MCF 10A (cell line): ENCODE results near the gene STAT4. TPM values are rescaled to one million over a fixed set of nuclear protein-coding genes. Genes with fewer than 3 reads are reported as not detected.

Source experiments
- BruUV-seq: library from RNA; stranded (reverse); fragments of 400-500 nt; replicated peaks from 2 replicates; lab custom pipeline; 2021; lab: Mats Ljungman, UMichigan
- CTCF ChIA-PET: fragments of 300-600 bp; sonication (Branson Sonifier 250); formaldehyde crosslinking; extraction: SDS; loops from one replicate; lab custom pipeline; 2021; ENCODE audit warnings: antibody characterized with exemption, inconsistent platforms; lab: Yijun Ruan, JAX
- POLR2A ChIA-PET: fragments of 300-600, 350-650 bp; sonication (Branson Sonifier 250); formaldehyde crosslinking; extraction: SDS; loops from one replicate; lab custom pipeline; 2020; ENCODE audit warnings: antibody characterized with exemption, inconsistent platforms; lab: Yijun Ruan, JAX
- DNase-seq: peaks from one replicate; pipeline ENCODE4 v3.0.0-alpha.2; 2018; ENCODE audit not compliant: unreplicated experiment
- H3K27ac Mint-ChIP-seq: one replicate; pipeline ENCODE4 v1.8.0; 2022; ENCODE audit warnings: mild to moderate bottlenecking, low read depth, mixed read lengths; ENCODE audit not compliant: unreplicated experiment
- H3K27me3 Mint-ChIP-seq: one replicate; pipeline ENCODE4 v1.8.0; 2022; ENCODE audit warnings: mixed read lengths; ENCODE audit not compliant: insufficient read depth, unreplicated experiment
- H3K36me3 Mint-ChIP-seq: one replicate; pipeline ENCODE4 v1.8.0; 2022; ENCODE audit warnings: mild to moderate bottlenecking, moderate library complexity, mixed read lengths; ENCODE audit not compliant: insufficient read depth, unreplicated experiment
- H3K4me1 Mint-ChIP-seq: one replicate; pipeline ENCODE4 v1.8.0; 2022; ENCODE audit warnings: mixed read lengths; ENCODE audit not compliant: insufficient read depth, unreplicated experiment
- H3K4me3 Mint-ChIP-seq: one replicate; pipeline ENCODE4 v1.8.0; 2022; ENCODE audit warnings: mild to moderate bottlenecking, moderate library complexity, mixed read lengths; ENCODE audit not compliant: unreplicated experiment
- H3K9me3 Mint-ChIP-seq: one replicate; pipeline ENCODE4 v1.8.0; 2022; ENCODE audit warnings: mixed read lengths; ENCODE audit not compliant: unreplicated experiment
- intact Hi-C: fragments of 100-400 bp; cut with micrococcal nuclease; formaldehyde crosslinking; loops from 2 replicates; pipeline ENCODE4 v1.14.1; 2022
- total RNA-seq: library from RNA; stranded (reverse); gene quantifications from 2 replicates; pipeline ENCODE4 v1.2.3, GENCODE V29; 2022
- TF ChIP-seq, protein P1 (sequence below): fragments of 200-600 bp; IDR thresholded peaks from one replicate; pipeline ENCODE4 v1.8.0; 2022; ENCODE audit warnings: antibody characterized with exemption, mild to moderate bottlenecking; ENCODE audit not compliant: unreplicated experiment

Gene STAT4
- total RNA-seq, 1 experiment from 2014 or later, result 1.4 TPM

DNA sequence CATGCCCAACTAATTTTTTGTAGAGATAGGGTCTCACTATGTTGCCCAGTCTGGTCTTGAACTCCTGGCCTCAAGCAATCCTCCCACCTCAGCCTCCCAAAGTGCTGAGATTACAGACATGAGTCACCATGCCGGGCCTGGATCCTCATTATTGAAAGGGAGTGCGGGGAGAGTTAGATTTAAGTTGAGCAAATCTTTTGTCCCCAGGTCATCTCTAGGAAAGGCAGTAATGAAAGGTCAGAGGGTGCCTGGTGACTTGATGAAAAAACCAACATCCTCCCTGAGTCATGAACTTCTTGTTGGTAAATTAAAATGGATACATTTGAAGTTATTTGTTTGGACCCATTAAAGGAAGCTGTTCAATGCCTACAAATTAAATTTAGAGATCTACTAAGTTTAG is 25.1 kb downstream of the STAT4 start:
- intact Hi-C loops, result no loop called here
- CTCF ChIA-PET, result interaction anchor here (0.7 kb wide), 2 partner anchors 30 to 73 kb away, joined by 3 read pairs; no protein-coding TSS in a partner anchor
- no peak overlapping the region for H3K4me3 Mint-ChIP-seq
- POLR2A ChIA-PET, result no interaction called here
- no TSS peak for BruUV-seq
- H3K27me3 Mint-ChIP-seq, result no peaks in the 10 kb centered on the region
- no peaks in the 10 kb centered on the region for H3K36me3 Mint-ChIP-seq
- no peak for DNase-seq
- TF ChIP-seq, protein P1, sequence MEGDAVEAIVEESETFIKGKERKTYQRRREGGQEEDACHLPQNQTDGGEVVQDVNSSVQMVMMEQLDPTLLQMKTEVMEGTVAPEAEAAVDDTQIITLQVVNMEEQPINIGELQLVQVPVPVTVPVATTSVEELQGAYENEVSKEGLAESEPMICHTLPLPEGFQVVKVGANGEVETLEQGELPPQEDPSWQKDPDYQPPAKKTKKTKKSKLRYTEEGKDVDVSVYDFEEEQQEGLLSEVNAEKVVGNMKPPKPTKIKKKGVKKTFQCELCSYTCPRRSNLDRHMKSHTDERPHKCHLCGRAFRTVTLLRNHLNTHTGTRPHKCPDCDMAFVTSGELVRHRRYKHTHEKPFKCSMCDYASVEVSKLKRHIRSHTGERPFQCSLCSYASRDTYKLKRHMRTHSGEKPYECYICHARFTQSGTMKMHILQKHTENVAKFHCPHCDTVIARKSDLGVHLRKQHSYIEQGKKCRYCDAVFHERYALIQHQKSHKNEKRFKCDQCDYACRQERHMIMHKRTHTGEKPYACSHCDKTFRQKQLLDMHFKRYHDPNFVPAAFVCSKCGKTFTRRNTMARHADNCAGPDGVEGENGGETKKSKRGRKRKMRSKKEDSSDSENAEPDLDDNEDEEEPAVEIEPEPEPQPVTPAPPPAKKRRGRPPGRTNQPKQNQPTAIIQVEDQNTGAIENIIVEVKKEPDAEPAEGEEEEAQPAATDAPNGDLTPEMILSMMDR, result no peak
- no peak overlapping the region for H3K27ac Mint-ChIP-seq
- no peaks in the 10 kb centered on the region for H3K9me3 Mint-ChIP-seq
- no peaks in the 10 kb centered on the region for H3K4me1 Mint-ChIP-seq

DNA sequence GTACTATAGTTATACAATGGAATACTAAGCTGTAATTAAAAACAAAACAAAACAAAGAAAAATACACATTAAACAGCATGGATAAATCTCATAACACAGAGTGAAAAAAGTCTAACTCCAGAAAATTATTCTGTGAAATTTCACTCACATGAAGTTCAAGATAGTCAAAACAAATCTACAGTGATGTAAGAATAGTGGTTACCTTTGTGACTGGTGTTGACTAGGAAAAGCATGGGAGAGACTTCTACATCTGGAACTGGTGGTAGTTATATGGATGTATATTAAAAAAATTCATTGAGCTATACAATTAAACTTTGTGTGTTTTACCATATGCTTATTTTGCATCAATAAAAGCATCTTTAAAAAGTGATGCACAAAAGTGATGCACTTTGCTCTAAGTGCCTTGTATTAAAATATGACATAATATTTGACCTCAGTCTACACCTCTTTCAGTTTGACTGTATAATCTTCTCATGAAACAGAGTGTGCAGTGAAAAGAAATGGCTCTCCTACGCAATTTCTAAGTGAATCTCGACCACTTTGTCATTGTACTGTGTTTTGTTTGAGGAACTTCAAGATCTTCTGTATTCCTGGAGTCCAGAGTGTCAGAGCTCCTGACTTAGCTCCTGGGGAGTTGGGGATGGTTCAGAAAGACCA is 28.0 kb downstream of the STAT4 start:
- intact Hi-C loops, result no loop called here
- BruUV-seq, result no TSS peak

DNA sequence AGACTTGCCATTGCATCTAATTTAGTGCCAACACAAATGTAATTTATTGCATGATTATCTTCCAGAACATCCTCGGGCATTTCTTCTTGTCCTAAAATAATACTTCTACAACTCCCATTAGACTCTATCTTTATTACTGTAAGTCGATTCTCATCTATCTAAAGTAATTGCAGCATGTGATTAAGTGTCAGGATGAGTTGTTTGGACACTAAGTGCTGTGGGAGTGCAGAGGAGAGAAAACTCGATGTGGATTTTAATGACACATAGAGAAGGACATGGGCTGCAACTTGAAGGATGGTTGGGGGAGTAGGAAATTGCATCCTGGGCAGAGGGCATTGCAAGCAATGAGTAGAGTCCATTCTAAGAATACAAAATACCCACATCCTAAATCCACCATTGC is 33.5 kb downstream of the STAT4 start:
- BruUV-seq, result no TSS peak
- CTCF ChIA-PET, result no interaction called here
- Mint-ChIP-seq H3K4me1 (no peaks in the 10 kb centered on the region), H3K27me3 (no peaks in the 10 kb centered on the region), H3K36me3 (no peaks in the 10 kb centered on the region), H3K27ac (no peak overlapping the region), H3K9me3 (no peaks in the 10 kb centered on the region), H3K4me3 (no peak overlapping the region)
- intact Hi-C loops, result no loop called here
- POLR2A ChIA-PET, result no interaction called here
- no peak for DNase-seq
- TF ChIP-seq, protein P1, result no peak

More for the DNA sequence above, 28.0 kb downstream of the STAT4 start:
- ChIA-PET CTCF (interaction anchor here (0.5 to 0.6 kb wide), 2 partner anchors 12 to 409 kb away, joined by 3 read pairs; no protein-coding TSS in a partner anchor), POLR2A (interaction anchor here (0.6 kb wide), 1 partner anchor 12 kb away, joined by 3 read pairs; no protein-coding TSS in a partner anchor)
- no peak for DNase-seq
- TF ChIP-seq, protein P1, result no peak
- Mint-ChIP-seq H3K27ac (no peak overlapping the region), H3K36me3 (no peaks in the 10 kb centered on the region), H3K4me1 (no peaks in the 10 kb centered on the region), H3K9me3 (no peaks in the 10 kb centered on the region), H3K4me3 (no peak overlapping the region), H3K27me3 (no peaks in the 10 kb centered on the region)

DNA sequence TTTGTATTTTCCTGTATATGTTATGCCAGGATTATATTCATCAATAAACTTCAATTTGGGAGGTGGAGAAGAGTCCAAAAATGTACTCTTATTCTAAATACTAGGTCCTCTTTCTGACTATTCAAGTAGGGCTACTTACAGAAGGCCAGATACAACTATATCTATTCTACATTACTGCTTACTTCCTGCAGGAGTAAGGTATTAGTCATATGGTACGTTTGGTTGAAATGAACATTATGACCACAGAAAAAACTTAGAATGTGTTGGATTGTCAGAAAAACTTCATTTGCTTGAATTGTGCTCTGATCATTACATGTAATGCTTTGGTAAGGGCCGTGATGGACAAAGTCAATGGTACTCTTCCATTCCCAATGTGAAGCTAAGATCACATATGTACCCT is 35.0 kb downstream of the STAT4 start:
- H3K4me3 Mint-ChIP-seq, result no peak overlapping the region
- BruUV-seq, result no TSS peak
- no peaks in the 10 kb centered on the region for H3K27me3 Mint-ChIP-seq
- no peaks in the 10 kb centered on the region for H3K9me3 Mint-ChIP-seq
- H3K4me1 Mint-ChIP-seq, result no peaks in the 10 kb centered on the region
- intact Hi-C loops, result no loop called here
- no peak overlapping the region for H3K27ac Mint-ChIP-seq
- TF ChIP-seq, protein P1, result no peak
- ChIA-PET POLR2A (no interaction called here), CTCF (interaction anchor here (1.6 kb wide), 1 partner anchor 63 kb away, joined by 5 read pairs; no protein-coding TSS in a partner anchor)
- no peaks in the 10 kb centered on the region for H3K36me3 Mint-ChIP-seq
- no peak for DNase-seq
